ENCODE measurements around the gene VRK3. TPM values are rescaled to one million over a fixed set of nuclear protein-coding genes. Genes with fewer than 3 reads are reported as not detected.
A peak's percentile ranks its signal among the peaks of the same experiment; 100 is the strongest.

VRK3 gene
- total and polyA plus RNA-seq, 9 donors = 17.5 to 24.6 (median 18.8) TPM

DNA sequence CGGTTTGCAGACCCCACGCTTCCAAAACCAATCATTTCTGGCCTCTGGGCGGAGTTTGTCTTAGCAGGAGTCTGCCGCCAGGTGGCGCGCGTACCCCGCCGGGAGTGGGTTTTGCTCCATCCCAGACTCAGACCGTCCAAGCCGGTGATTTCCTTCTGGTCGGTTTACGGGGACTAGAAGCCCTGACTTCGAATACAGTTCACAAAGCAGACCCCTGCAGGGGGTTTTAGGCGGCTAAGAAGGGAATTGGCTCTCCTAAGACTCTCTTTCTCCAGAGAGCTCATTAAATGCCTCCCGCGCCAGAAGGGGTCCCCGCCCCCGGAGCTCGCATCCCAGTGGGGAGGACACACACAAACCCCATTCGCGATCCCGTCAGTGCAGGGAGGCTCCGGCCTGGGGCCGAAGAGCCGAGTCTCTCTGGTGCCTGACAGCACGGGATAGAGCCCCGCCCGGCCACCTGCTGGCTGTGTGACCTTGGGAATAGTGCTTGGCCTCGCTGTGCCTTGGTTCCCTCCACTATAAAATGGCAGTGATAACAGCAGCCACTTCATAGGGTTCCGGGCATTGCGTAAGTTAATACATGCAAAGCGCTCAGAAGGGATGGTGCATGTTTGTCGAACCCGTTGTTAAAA is 87.3 kb downstream of the VRK3 start:
- H3K4me3 ChIP-seq (ENCODE audit: low read length) = peak overlapping the region; percentile 13
- H3K4me1 ChIP-seq (ENCODE audit: control insufficient read depth, insufficient read depth, low read length) = peaks cover 8% of the 10 kb centered on the region
- H3K36me3 ChIP-seq (ENCODE audit: control insufficient read depth, insufficient read depth, low read length) = peaks cover 7% of the 10 kb centered on the region
- H3K27me3 ChIP-seq (ENCODE audit: control insufficient read depth, insufficient read depth, low read length) = no peaks in the 10 kb centered on the region
- no peak overlapping the region for H3K27ac ChIP-seq (ENCODE audit: low read length)
- peak; percentile 83 for DNase-seq
- WGBS (ENCODE audit: insufficient coverage) = 19% methylated on average over 28 of the region's 35 CpGs
- H3K9me3 ChIP-seq (replicated peaks; ENCODE audit: control insufficient read depth, low read depth, low read length) = no peaks in the 10 kb centered on the region

DNA sequence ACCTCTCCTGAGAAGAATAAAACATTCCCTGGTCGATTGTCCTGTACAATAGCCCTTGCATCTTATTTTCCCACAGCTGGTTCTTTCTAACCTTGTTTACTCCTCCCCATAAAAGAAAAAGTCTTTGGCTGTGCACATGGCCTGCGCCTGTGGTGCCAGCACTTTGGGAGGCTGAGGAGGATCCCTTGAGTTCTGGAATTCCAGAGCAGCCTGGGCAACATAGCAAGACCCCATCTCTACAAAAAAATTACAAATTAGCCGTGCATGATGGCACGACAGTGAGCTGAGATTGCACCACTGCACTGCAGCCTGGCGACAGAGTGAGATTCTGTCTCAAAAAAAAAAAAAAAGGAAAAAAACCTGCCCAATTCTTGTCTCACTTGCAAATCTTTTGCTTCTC is 88.6 kb downstream of the VRK3 start:
- H3K9me3 ChIP-seq (replicated peaks; ENCODE audit: control insufficient read depth, low read depth, low read length) = no peaks in the 10 kb centered on the region
- WGBS (ENCODE audit: insufficient coverage) = 0% methylated on average over 1 of the region's 5 CpGs
- peaks cover 8% of the 10 kb centered on the region for H3K36me3 ChIP-seq (ENCODE audit: control insufficient read depth, insufficient read depth, low read length)
- H3K4me1 ChIP-seq (ENCODE audit: control insufficient read depth, insufficient read depth, low read length) = peaks cover 8% of the 10 kb centered on the region
- DNase-seq = no peak
- no peak overlapping the region for H3K4me3 ChIP-seq (ENCODE audit: low read length)
- no peaks in the 10 kb centered on the region for H3K27me3 ChIP-seq (ENCODE audit: control insufficient read depth, insufficient read depth, low read length)
- H3K27ac ChIP-seq (ENCODE audit: low read length) = no peak overlapping the region

DNA sequence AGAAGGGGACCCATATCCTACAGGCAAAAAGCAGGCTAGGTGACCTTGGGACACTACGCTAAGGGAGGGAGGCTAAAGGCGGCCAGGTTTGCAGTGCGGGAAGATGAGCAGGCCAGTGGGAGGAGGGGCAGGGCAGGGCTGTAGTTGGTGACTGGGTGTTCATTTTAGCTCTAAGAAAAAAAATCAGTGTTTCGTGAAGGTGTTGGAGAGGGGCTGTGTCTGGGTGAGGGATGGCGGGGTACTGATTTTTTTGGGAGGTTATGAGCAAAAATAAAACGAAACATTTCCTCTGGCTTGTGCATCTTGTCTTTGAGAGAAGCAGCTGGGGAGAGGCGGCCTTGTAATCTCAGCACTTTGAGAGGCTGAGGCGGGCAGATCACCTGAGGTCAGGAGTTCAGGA is 91.5 kb downstream of the VRK3 start:
- peaks cover 14% of the 10 kb centered on the region for H3K4me1 ChIP-seq (ENCODE audit: control insufficient read depth, insufficient read depth, low read length)
- H3K27me3 ChIP-seq (ENCODE audit: control insufficient read depth, insufficient read depth, low read length) = no peaks in the 10 kb centered on the region
- no peak overlapping the region for H3K4me3 ChIP-seq (ENCODE audit: low read length)
- 87% methylated on average over 7 of the region's 8 CpGs for WGBS (ENCODE audit: insufficient coverage)
- H3K27ac ChIP-seq (ENCODE audit: low read length) = no peak overlapping the region
- no peaks in the 10 kb centered on the region for H3K9me3 ChIP-seq (replicated peaks; ENCODE audit: control insufficient read depth, low read depth, low read length)
- peaks cover 18% of the 10 kb centered on the region for H3K36me3 ChIP-seq (ENCODE audit: control insufficient read depth, insufficient read depth, low read length)
- DNase-seq = no peak

DNA sequence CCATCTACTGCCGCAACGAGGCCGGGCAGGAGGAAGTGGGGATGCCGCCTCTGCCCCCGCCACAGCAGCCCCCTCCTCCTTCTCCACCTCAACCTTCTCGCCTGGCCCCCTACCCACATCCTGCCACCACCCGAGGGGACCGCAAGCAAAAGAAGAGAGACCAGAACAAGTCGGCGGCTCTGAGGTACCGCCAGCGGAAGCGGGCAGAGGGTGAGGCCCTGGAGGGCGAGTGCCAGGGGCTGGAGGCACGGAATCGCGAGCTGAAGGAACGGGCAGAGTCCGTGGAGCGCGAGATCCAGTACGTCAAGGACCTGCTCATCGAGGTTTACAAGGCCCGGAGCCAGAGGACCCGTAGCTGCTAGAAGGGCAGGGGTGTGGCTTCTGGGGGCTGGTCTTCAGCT is 92.4 kb downstream of the VRK3 start:
- Histone ChIP-seq H3K36me3 (ENCODE audit: control insufficient read depth, insufficient read depth, low read length) (peaks cover 20% of the 10 kb centered on the region), H3K9me3 (replicated peaks; ENCODE audit: control insufficient read depth, low read depth, low read length) (no peaks in the 10 kb centered on the region), H3K27me3 (ENCODE audit: control insufficient read depth, insufficient read depth, low read length) (no peaks in the 10 kb centered on the region), H3K4me1 (ENCODE audit: control insufficient read depth, insufficient read depth, low read length) (peaks cover 17% of the 10 kb centered on the region), H3K4me3 (ENCODE audit: low read length) (no peak overlapping the region), H3K27ac (ENCODE audit: low read length) (no peak overlapping the region)
- WGBS (ENCODE audit: insufficient coverage) = 97% methylated on average over 16 of the region's 25 CpGs
- no peak for DNase-seq

DNA sequence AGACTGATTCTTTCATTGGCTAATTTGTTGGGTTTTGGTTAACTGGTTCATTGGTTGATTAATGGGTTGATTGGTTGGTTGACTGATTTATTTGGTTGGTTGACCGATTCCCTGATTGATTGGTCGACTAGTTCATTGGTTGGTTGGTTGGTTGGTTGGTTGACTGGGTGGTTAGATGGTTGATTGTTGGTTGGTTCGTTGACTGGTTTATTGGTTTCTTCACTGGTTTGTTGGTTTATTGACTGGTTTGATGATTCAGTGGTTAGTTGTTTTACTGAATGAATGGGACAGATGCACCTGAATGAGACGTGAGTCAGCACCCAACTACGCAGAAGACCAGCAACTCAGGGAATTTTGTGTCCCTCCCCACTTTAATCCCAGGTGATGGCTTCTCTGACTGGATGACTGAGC is 93.1 kb downstream of the VRK3 start:
- Histone ChIP-seq H3K27me3 (ENCODE audit: control insufficient read depth, insufficient read depth, low read length) (no peaks in the 10 kb centered on the region), H3K9me3 (replicated peaks; ENCODE audit: control insufficient read depth, low read depth, low read length) (no peaks in the 10 kb centered on the region), H3K4me1 (ENCODE audit: control insufficient read depth, insufficient read depth, low read length) (peaks cover 20% of the 10 kb centered on the region), H3K36me3 (ENCODE audit: control insufficient read depth, insufficient read depth, low read length) (peaks cover 27% of the 10 kb centered on the region), H3K27ac (ENCODE audit: low read length) (no peak overlapping the region), H3K4me3 (ENCODE audit: low read length) (no peak overlapping the region)
- DNase-seq = no peak
- WGBS (ENCODE audit: insufficient coverage) = 100% methylated on average over 2 of the region's 5 CpGs

DNA sequence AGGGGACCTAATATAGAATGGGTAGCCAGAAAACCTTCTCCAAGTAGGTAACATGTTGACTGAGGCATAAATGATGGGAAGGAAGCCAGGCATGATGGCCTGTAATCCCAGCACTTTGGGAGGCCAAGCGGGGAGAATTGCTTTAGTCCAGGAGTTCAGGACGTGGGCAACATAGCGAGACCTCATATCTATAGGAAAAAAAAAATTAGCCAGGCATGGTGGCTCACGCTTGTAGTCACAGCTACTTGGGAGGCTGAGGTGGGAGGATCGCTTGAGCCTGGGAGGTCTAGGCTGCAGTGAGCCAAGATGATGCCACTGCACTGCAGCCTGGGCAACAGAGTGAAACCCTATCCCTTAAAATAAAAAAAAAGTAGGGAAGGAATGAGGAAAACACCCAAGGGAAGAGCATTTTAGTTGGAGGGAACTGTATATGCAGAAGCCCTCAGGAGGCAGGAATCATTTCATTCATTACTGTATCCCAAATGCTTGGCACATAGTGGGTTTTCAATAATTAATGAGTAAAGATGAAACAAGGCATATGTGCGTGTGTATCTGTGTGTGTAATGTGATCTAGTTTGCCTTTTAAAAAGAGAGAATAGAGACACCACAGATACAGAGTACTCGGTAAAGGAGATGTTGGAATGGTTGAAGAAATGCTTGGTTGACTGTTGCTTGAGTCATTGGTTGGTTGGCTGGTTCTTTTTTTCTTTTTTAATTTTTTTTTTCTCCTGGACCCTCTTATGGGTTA is 93.7 kb downstream of the VRK3 start:
- Histone ChIP-seq H3K4me1 (ENCODE audit: control insufficient read depth, insufficient read depth, low read length) (peaks cover 22% of the 10 kb centered on the region), H3K9me3 (replicated peaks; ENCODE audit: control insufficient read depth, low read depth, low read length) (no peaks in the 10 kb centered on the region), H3K36me3 (ENCODE audit: control insufficient read depth, insufficient read depth, low read length) (peaks cover 32% of the 10 kb centered on the region), H3K27ac (ENCODE audit: low read length) (no peak overlapping the region), H3K4me3 (ENCODE audit: low read length) (no peak overlapping the region), H3K27me3 (ENCODE audit: control insufficient read depth, insufficient read depth, low read length) (no peaks in the 10 kb centered on the region)
- DNase-seq = no peak
- 77% methylated on average over 3 of the region's 7 CpGs for WGBS (ENCODE audit: insufficient coverage)

DNA sequence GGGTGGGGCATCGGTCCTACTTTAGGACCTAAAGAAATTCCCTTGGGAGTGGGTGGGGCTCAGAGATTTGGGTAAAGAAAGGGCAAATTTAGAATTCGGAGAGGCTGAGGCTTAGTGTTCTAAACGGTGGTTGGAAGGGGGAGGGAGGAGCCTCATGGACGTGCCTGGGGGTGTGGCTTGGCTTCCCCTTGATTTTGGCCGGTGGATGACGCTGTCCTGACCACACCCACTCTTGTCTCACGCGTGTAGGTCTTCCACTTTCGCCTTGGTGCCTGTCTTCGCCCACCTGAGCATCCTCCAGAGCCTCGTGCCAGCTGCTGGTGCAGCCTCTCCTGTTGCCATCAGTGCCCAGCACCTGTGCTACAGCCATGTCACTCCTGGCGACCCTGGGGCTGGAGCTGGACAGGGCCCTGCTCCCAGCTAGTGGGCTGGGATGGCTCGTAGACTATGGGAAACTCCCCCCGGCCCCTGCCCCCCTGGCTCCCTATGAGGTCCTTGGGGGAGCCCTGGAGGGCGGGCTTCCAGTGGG is 94.6 kb downstream of the VRK3 start:
- peaks cover 33% of the 10 kb centered on the region for H3K36me3 ChIP-seq (ENCODE audit: control insufficient read depth, insufficient read depth, low read length)
- 42% methylated on average over 10 of the region's 15 CpGs for WGBS (ENCODE audit: insufficient coverage)
- no peak overlapping the region for H3K4me3 ChIP-seq (ENCODE audit: low read length)
- no peaks in the 10 kb centered on the region for H3K27me3 ChIP-seq (ENCODE audit: control insufficient read depth, insufficient read depth, low read length)
- peaks cover 22% of the 10 kb centered on the region for H3K4me1 ChIP-seq (ENCODE audit: control insufficient read depth, insufficient read depth, low read length)
- no peaks in the 10 kb centered on the region for H3K9me3 ChIP-seq (replicated peaks; ENCODE audit: control insufficient read depth, low read depth, low read length)
- H3K27ac ChIP-seq (ENCODE audit: low read length) = peak overlapping the region; percentile 93
- DNase-seq = no peak

DNA sequence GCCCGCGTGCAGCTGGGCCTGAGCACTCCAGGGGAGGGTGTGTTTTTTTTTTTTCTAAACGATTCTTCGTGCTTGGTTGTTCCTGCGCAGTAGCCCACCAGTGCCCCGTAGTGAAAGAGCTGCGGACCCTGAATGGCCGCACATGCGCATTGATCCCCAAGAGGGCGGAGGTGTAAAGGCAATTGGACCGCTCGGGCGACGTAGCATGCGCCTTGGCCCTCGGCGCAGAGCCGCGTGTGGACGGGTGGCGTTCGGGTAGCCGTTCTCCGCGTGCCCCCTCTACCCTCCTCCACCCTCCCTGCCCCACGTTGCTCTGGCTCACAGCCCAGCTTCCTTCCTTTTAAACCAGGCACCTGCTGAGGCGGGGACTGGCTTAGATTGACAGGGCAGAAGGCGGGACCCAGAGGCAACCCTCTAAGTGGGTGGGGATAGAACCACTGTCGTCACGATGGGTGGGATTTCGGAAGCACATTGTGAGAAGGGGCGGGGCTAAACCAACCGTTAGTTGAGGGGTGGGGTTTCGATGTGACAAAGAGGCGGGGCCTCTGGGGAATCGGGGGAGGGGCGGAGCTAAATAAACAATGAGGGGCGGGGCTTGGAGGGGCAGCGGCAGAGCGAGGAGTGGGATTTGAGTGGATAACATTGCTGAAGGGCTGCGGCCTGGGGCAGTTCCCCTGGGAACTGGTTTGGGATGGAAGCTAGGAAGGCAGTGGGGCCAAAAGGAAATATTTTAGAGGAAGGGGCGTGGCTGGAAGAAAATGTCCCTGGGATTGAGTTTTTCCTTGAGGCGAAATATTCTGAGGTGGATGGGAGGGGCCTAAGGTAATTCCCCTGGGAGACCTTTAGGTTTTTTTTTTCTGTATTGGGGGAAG is 95.3 kb downstream of the VRK3 start:
- Histone ChIP-seq H3K9me3 (replicated peaks; ENCODE audit: control insufficient read depth, low read depth, low read length) (no peaks in the 10 kb centered on the region), H3K4me3 (ENCODE audit: low read length) (peak overlapping the region; percentile 71), H3K27me3 (ENCODE audit: control insufficient read depth, insufficient read depth, low read length) (no peaks in the 10 kb centered on the region), H3K27ac (ENCODE audit: low read length) (peak overlapping the region; percentile 93), H3K4me1 (ENCODE audit: control insufficient read depth, insufficient read depth, low read length) (peaks cover 28% of the 10 kb centered on the region), H3K36me3 (ENCODE audit: control insufficient read depth, insufficient read depth, low read length) (peaks cover 38% of the 10 kb centered on the region)
- 2% methylated on average over 28 of the region's 43 CpGs for WGBS (ENCODE audit: insufficient coverage)
- DNase-seq = peak; percentile 97

DNA sequence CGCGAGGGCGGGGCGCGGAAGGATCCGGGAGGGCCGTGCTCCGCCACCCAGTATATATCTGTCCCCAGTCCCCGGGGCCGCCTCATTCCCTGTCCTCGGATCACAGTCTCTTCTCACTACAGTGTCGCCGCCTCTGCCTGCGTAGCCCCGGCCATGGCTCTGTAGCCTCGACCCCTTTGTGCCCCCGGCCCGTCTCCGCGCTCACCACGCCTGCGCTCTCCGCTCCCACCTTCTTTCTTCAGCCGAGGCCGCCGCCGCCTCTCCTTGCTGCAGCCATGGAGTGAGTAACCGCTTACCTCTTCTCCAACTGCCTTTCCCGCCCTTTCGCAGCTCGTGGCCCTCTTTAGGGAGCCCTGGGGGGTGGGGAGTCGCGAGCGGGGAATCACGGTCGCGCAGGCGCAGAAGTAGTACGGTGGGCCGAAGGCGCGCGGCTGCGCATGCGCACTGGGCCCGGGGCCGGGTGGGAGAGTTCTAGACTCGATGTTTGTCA is 96.0 kb downstream of the VRK3 start, which contains the start of the genes ATF5 and NUP62:
TSS of gene ATF5 (plus strand) at position 85 of the 490 bp plus-strand sequence. CDS start 1,646 bp downstream, outside the sequence.
TSS of gene NUP62 (minus strand) at position 384 of the 490 bp plus-strand sequence. CDS start 19,697 bp downstream, outside the sequence.
- Histone ChIP-seq H3K27ac (ENCODE audit: low read length) (peak within 1 kb of the TSS; percentile 93), H3K36me3 (ENCODE audit: control insufficient read depth, insufficient read depth, low read length) (peaks cover 44% of the 10 kb centered on the region), H3K27me3 (ENCODE audit: control insufficient read depth, insufficient read depth, low read length) (no peaks in the 10 kb centered on the region), H3K9me3 (replicated peaks; ENCODE audit: control insufficient read depth, low read depth, low read length) (no peaks in the 10 kb centered on the region), H3K4me1 (ENCODE audit: control insufficient read depth, insufficient read depth, low read length) (peaks cover 35% of the 10 kb centered on the region), H3K4me3 (ENCODE audit: low read length) (peak within 1 kb of the TSS; percentile 71)
- peak; percentile 96 for DNase-seq
- WGBS (ENCODE audit: insufficient coverage) = 0% methylated on average over 38 of the region's 48 CpGs
